ENCODE data around the gene NHSL1. TPM values are rescaled to one million over a fixed set of nuclear protein-coding genes. Genes with fewer than 3 reads are reported as not detected.

The NHSL1 gene
- total RNA-seq, 1 experiment from 2014 or later, result 41.9 TPM

- no TSS peak for BruUV-seq (replicated peaks)
- Mint-ChIP-seq H3K27ac (ENCODE audit: unreplicated experiment) (peak overlapping the region; percentile 50), H3K27me3 (ENCODE audit: insufficient read depth, unreplicated experiment) (no peaks in the 10 kb centered on the region), H3K4me1 (ENCODE audit: low read depth, unreplicated experiment) (peaks cover 32% of the 10 kb centered on the region), H3K9me3 (ENCODE audit: unreplicated experiment) (no peaks in the 10 kb centered on the region), H3K4me3 (ENCODE audit: unreplicated experiment) (no peak overlapping the region), H3K36me3 (ENCODE audit: insufficient read depth, unreplicated experiment) (no peaks in the 10 kb centered on the region)
- ChIA-PET CTCF (interaction anchor here (0.7 kb wide), 1 partner anchor 184 kb away, joined by 3 read pairs; no protein-coding TSS in a partner anchor), POLR2A (no interaction called here)
- intact Hi-C loops (cut with micrococcal nuclease; ENCODE audit: unreplicated experiment), result no loop called here
- no peak for TF ChIP-seq CTCF (IDR thresholded peaks at IDR 0.05; ENCODE audit: insufficient read depth in 1 of 2, low read depth in 1 of 2, low read length in 1 of 2, severe bottlenecking in 1 of 2, unreplicated experiment in 1 of 2)
- H3K9me3 ChIP-seq, result no peaks in the 10 kb centered on the region
- no peaks in the 10 kb centered on the region for H3K27me3 ChIP-seq (replicated peaks; ENCODE audit: control insufficient read depth, insufficient read depth, low read length)
- H3K4me1 ChIP-seq, result peaks cover 41% of the 10 kb centered on the region
- no peaks in the 10 kb centered on the region for H3K36me3 ChIP-seq (ENCODE audit: control insufficient read depth, insufficient read depth, low read length)
- DNase-seq, result peak in 1 of 2 experiments; percentile 61
- H3K4me3 ChIP-seq (ENCODE audit: low read depth, low read length), result no peak overlapping the region
Measured at GRCh38 chr6:138387577-138388368, 111.5 kb downstream of the NHSL1 start.

- ChIA-PET POLR2A (no interaction called here), CTCF (no interaction called here)
- Mint-ChIP-seq H3K27me3 (ENCODE audit: insufficient read depth, unreplicated experiment) (no peaks in the 10 kb centered on the region), H3K27ac (ENCODE audit: unreplicated experiment) (no peak overlapping the region), H3K4me3 (ENCODE audit: unreplicated experiment) (no peak overlapping the region), H3K36me3 (ENCODE audit: insufficient read depth, unreplicated experiment) (peaks cover 5% of the 10 kb centered on the region), H3K9me3 (ENCODE audit: unreplicated experiment) (no peaks in the 10 kb centered on the region), H3K4me1 (ENCODE audit: low read depth, unreplicated experiment) (peaks cover 38% of the 10 kb centered on the region)
- no peaks in the 10 kb centered on the region for H3K9me3 ChIP-seq
- no peaks in the 10 kb centered on the region for H3K27me3 ChIP-seq (replicated peaks; ENCODE audit: control insufficient read depth, insufficient read depth, low read length)
- H3K4me3 ChIP-seq (ENCODE audit: low read depth, low read length), result no peak overlapping the region
- no TSS peak for BruUV-seq (replicated peaks)
- no peaks in the 10 kb centered on the region for H3K36me3 ChIP-seq (ENCODE audit: control insufficient read depth, insufficient read depth, low read length)
- DNase-seq, result no peak
- peaks cover 47% of the 10 kb centered on the region for H3K4me1 ChIP-seq
- intact Hi-C loops (cut with micrococcal nuclease; ENCODE audit: unreplicated experiment), result no loop called here
- TF ChIP-seq CTCF (IDR thresholded peaks at IDR 0.05; ENCODE audit: insufficient read depth in 1 of 2, low read depth in 1 of 2, low read length in 1 of 2, severe bottlenecking in 1 of 2, unreplicated experiment in 1 of 2), result no peak
Measured at GRCh38 chr6:138386897-138387296, 112.4 kb downstream of the NHSL1 start.

GRCh38 chr6:138383776-138384175, 115.5 kb downstream of the NHSL1 start:
- H3K4me1 Mint-ChIP-seq (ENCODE audit: low read depth, unreplicated experiment), result peaks cover 28% of the 10 kb centered on the region
- no TSS peak for BruUV-seq (replicated peaks)
- POLR2A ChIA-PET, result no interaction called here

More at GRCh38 chr6:138383776-138384175, 115.5 kb downstream of the NHSL1 start:
- H3K27ac Mint-ChIP-seq (ENCODE audit: unreplicated experiment), result peak overlapping the region; percentile 83
- no peaks in the 10 kb centered on the region for H3K36me3 ChIP-seq (ENCODE audit: control insufficient read depth, insufficient read depth, low read length)
- H3K4me3 Mint-ChIP-seq (ENCODE audit: unreplicated experiment), result peak overlapping the region; percentile 15
- TF ChIP-seq CTCF (IDR thresholded peaks at IDR 0.05; ENCODE audit: insufficient read depth in 1 of 2, low read depth in 1 of 2, low read length in 1 of 2, severe bottlenecking in 1 of 2, unreplicated experiment in 1 of 2), result no peak
- H3K4me3 ChIP-seq (ENCODE audit: low read depth, low read length), result no peak overlapping the region
- H3K9me3 Mint-ChIP-seq (ENCODE audit: unreplicated experiment), result no peaks in the 10 kb centered on the region
- no peaks in the 10 kb centered on the region for H3K27me3 ChIP-seq (replicated peaks; ENCODE audit: control insufficient read depth, insufficient read depth, low read length)
- no peaks in the 10 kb centered on the region for H3K27me3 Mint-ChIP-seq (ENCODE audit: insufficient read depth, unreplicated experiment)
- H3K4me1 ChIP-seq, result peaks cover 40% of the 10 kb centered on the region
- peak; percentile 63 to 64 for DNase-seq
- intact Hi-C loops (cut with micrococcal nuclease; ENCODE audit: unreplicated experiment), result loop anchor here (1.0 kb wide), 1 partner anchor 21 kb away; the partner anchor contains the start of gene HEBP2
- H3K36me3 Mint-ChIP-seq (ENCODE audit: insufficient read depth, unreplicated experiment), result peaks cover 5% of the 10 kb centered on the region
- CTCF ChIA-PET, result interaction anchor here (1.0 kb wide), 1 partner anchor 21 kb away, joined by 5 read pairs; the partner anchor contains the start of gene HEBP2
- no peaks in the 10 kb centered on the region; the same call in 1 of the 2 replicates for H3K9me3 ChIP-seq
